Sigmoid colon (tissue), 4 donors: ENCODE measurements around the gene UBN1.

Experiments
- CTCF ChIP-seq, 4 experiments: fragments of 450-650 bp in 3 of 4; fragments of 200-600 bp in 1 of 4; IDR thresholded peaks; one replicate each; pipeline ENCODE4 v1.5.1; 2016 to 2019; ENCODE audit warnings: antibody characterized with exemption in 4 of 4, mild to moderate bottlenecking in 3 of 4, moderate library complexity in 2 of 4
- POLR2AphosphoS5 ChIP-seq, 4 donors: sonication (generic); formaldehyde crosslinking; IDR thresholded peaks; one replicate each; pipeline ENCODE4 v1.6.1; 2017; ENCODE audit warnings: antibody characterized with exemption in 4 of 4

- TF ChIP-seq CTCF (IDR thresholded peaks at IDR 0.05), result no peak
- no peak for TF ChIP-seq POLR2AphosphoS5 (IDR thresholded peaks at IDR 0.05)
Measured at GRCh38 chr16:4884972-4885874, 37.9 kb downstream of the UBN1 start.
